ENCODE results near the gene TMEM74B.

Gene TMEM74B

GRCh38 chr20:1205802-1206201 lies 21.0 kb upstream of the TMEM74B start:
- no peak for DNase-seq (ENCODE audit: low spot score)

- DNase-seq (ENCODE audit: low spot score) = no peak
Observed at GRCh38 chr20:1204576-1204975, 19.8 kb upstream of the TMEM74B start.

- no peak for DNase-seq (ENCODE audit: low spot score)
Observed at GRCh38 chr20:1204113-1204512, 19.3 kb upstream of the TMEM74B start.

GRCh38 chr20:1203630-1204029 lies 18.8 kb upstream of the TMEM74B start:
- no peak for DNase-seq (ENCODE audit: low spot score)

- no peak for DNase-seq (ENCODE audit: low spot score)
Observed at GRCh38 chr20:1202762-1203504, 18.2 kb upstream of the TMEM74B start, which contains the start of gene C20orf202. Gene C20orf202, plus strand, starts transcription at chr20:1203454. Its CDS starts 132 bp downstream, at chr20:1203586.

GRCh38 chr20:1199964-1200363 lies 15.2 kb upstream of the TMEM74B start:
- no peak for DNase-seq (ENCODE audit: low spot score)

- no peak for DNase-seq (ENCODE audit: low spot score)
Observed at GRCh38 chr20:1199212-1199873, 14.6 kb upstream of the TMEM74B start.

- DNase-seq (ENCODE audit: low spot score) = no peak
Observed at GRCh38 chr20:1198751-1199150, 14.0 kb upstream of the TMEM74B start.

- no peak for DNase-seq (ENCODE audit: low spot score)
Observed at GRCh38 chr20:1197801-1198200, 13.0 kb upstream of the TMEM74B start.

- no peak for DNase-seq (ENCODE audit: low spot score)
Observed at GRCh38 chr20:1196634-1197033, 11.9 kb upstream of the TMEM74B start.

- DNase-seq (ENCODE audit: low spot score) = no peak
Observed at GRCh38 chr20:1195226-1195625, 10.4 kb upstream of the TMEM74B start.

GRCh38 chr20:1191299-1191698 lies 6.5 kb upstream of the TMEM74B start:
- DNase-seq (ENCODE audit: low spot score) = peak; percentile 34

GRCh38 chr20:1190847-1191246 lies 6.1 kb upstream of the TMEM74B start:
- DNase-seq (ENCODE audit: low spot score) = peak; percentile 22

- no peak for DNase-seq (ENCODE audit: low spot score)
Observed at GRCh38 chr20:1189827-1190226, 5.0 kb upstream of the TMEM74B start.

GRCh38 chr20:1188347-1188746 lies 3.6 kb upstream of the TMEM74B start:
- DNase-seq (ENCODE audit: low spot score) = no peak

- peak; percentile 35 for DNase-seq (ENCODE audit: low spot score)
Observed at GRCh38 chr20:1187605-1188171, 2.9 kb upstream of the TMEM74B start.

GRCh38 chr20:1186367-1186991 lies 1.7 kb upstream of the TMEM74B start:
- no peak for DNase-seq (ENCODE audit: low spot score)

- peak; percentile 47 for DNase-seq (ENCODE audit: low spot score)
Observed at GRCh38 chr20:1185790-1186334, 1.1 kb upstream of the TMEM74B start.

GRCh38 chr20:1185316-1185741 lies 548 bp upstream of the TMEM74B start:
- no peak for DNase-seq (ENCODE audit: low spot score)

- DNase-seq (ENCODE audit: low spot score) = no peak
Observed at GRCh38 chr20:1184260-1184637, 532 bp downstream of the TMEM74B start.

- DNase-seq (ENCODE audit: low spot score) = no peak
Observed at GRCh38 chr20:1183153-1183552, 1.6 kb downstream of the TMEM74B start.

GRCh38 chr20:1182106-1182505 lies 2.7 kb downstream of the TMEM74B start:
- DNase-seq (ENCODE audit: low spot score) = no peak

- DNase-seq (ENCODE audit: low spot score) = no peak
Observed at GRCh38 chr20:1180949-1181348, 3.8 kb downstream of the TMEM74B start.

Measured in hematopoietic multipotent progenitor cell treated with erythropoietin and hydrocortisone succinate and interleukin-3 and kit ligand, for 17 days (in vitro differentiated cells).